SK-N-SH (cell line): ENCODE measurements around the gene POLL. TPM values are rescaled to one million over a fixed set of nuclear protein-coding genes. Genes with fewer than 3 reads are reported as not detected.

Experiments used
- CTCF ChIA-PET: fragments of 300-600, 350-600 bp; formaldehyde crosslinking; extraction: SDS; loops from one replicate; lab custom pipeline; 2021; lab: Yijun Ruan, JAX
- POLR2A ChIA-PET: fragments of 350-600 bp; sonication (Branson Sonifier 250); formaldehyde crosslinking; extraction: SDS; loops from one replicate; lab custom pipeline; 2020; ENCODE audit warnings: antibody characterized with exemption, inconsistent platforms; lab: Yijun Ruan, JAX
- DNase-seq: peaks from one replicate; pipeline ENCODE4 v3.0.0; 2012
- H2AFZ ChIP-seq: fragments of 200-600 bp; sonication (generic); 2 replicates; pipeline ENCODE4 v1.8.1; 2016; ENCODE audit warnings: antibody characterized with exemption, mild to moderate bottlenecking, low read depth
- H3F3A ChIP-seq: fragments of 200-600 bp; sonication (generic); replicated peaks from 2 replicates; pipeline ENCODE3; 2016; ENCODE audit warnings: antibody characterized with exemption, mild to moderate bottlenecking; ENCODE audit not compliant: insufficient read depth
- H3K27ac ChIP-seq, 2 experiments: fragments of 200-500 bp in 1 of 2; fragments of 200-600 bp in 1 of 2; sonication (Bioruptor generic) in 1 of 2; sonication (generic), shearing (Covaris generic) in 1 of 2; 2 replicates each; pipeline versions ENCODE4 v1.5.1 to v1.6.1; 2014 to 2016; ENCODE audit warnings: low read depth in 2 of 2, inconsistent platforms in 1 of 2, low read length in 1 of 2, mild to moderate bottlenecking in 1 of 2, mixed read lengths in 1 of 2
- H3K27me3 ChIP-seq: fragments of 200-600 bp; sonication (generic), shearing (Covaris generic); 2 replicates; pipeline ENCODE4 v1.6.1; 2016; ENCODE audit warnings: mixed run types; ENCODE audit not compliant: insufficient read depth
- H3K36me3 ChIP-seq, 2 experiments: fragments of 200-500 bp in 1 of 2; fragments of 200-600 bp in 1 of 2; sonication (Bioruptor generic) in 1 of 2; sonication (generic) in 1 of 2; replicated peaks in 1 of 2; 2 replicates each; pipeline versions ENCODE3 to v1.5.1; 2014 to 2016; ENCODE audit warnings: low read length in 1 of 2, mild to moderate bottlenecking in 1 of 2; ENCODE audit not compliant: insufficient read depth in 2 of 2, control insufficient read depth in 1 of 2
- H3K4me1 ChIP-seq, 2 experiments: fragments of 200-500 bp in 1 of 2; fragments of 200-600 bp in 1 of 2; sonication (Bioruptor generic) in 1 of 2; sonication (generic), shearing (Covaris generic) in 1 of 2; 2 replicates each; pipeline versions ENCODE4 v1.5.1 to v1.6.1; 2014 to 2016; ENCODE audit warnings: low read depth in 1 of 2, low read length in 1 of 2, mixed run types in 1 of 2; ENCODE audit not compliant: insufficient read depth in 2 of 2, control insufficient read depth in 1 of 2
- H3K4me2 ChIP-seq: fragments of 200-600 bp; sonication (generic), shearing (Covaris generic); 2 replicates; pipeline ENCODE4 v1.6.1; 2017; ENCODE audit warnings: mixed run types
- H3K4me3 ChIP-seq, 2 experiments: fragments of 200-500 bp in 1 of 2; fragments of 200-600 bp in 1 of 2; sonication (Bioruptor generic) in 1 of 2; sonication (generic), shearing (Covaris generic) in 1 of 2; 2 replicates each; pipeline versions ENCODE4 v1.5.1 to v1.8.1; 2014 to 2016; ENCODE audit warnings: low read depth in 2 of 2, inconsistent platforms in 1 of 2, low read length in 1 of 2, mild to moderate bottlenecking in 1 of 2, mixed read lengths in 1 of 2, moderate library complexity in 1 of 2
- H3K79me2 ChIP-seq: fragments of 200-600 bp; sonication (generic); 2 replicates; pipeline ENCODE4 v1.8.1; 2017; ENCODE audit warnings: mild to moderate bottlenecking; ENCODE audit not compliant: insufficient read depth
- H3K9ac ChIP-seq: fragments of 200-600 bp; sonication (generic); 2 replicates; pipeline ENCODE4 v1.6.1; 2017; ENCODE audit warnings: mixed run types
- H3K9me2 ChIP-seq: fragments of 200-600 bp; sonication (generic); 2 replicates; pipeline ENCODE4 v1.6.1; 2017; ENCODE audit warnings: mixed run types
- H3K9me3 ChIP-seq: fragments of 200-600 bp; sonication (generic); 2 replicates; pipeline ENCODE4 v1.6.1; 2017; ENCODE audit warnings: mixed run types, mild to moderate bottlenecking, moderate library complexity
- H4K20me1 ChIP-seq: fragments of 200-600 bp; sonication (generic); 2 replicates; pipeline ENCODE4 v1.6.1; 2017; ENCODE audit warnings: mild to moderate bottlenecking, mixed run types; ENCODE audit not compliant: insufficient read depth
- CHD2 ChIP-seq: fragments of 150-350 bp; IDR thresholded peaks from 2 replicates; pipeline ENCODE4 v1.6.1; 2018; ENCODE audit warnings: low read length; ENCODE audit not compliant: partially characterized antibody
- EP300 ChIP-seq, 2 experiments: IDR thresholded peaks; 2 replicates each; pipeline versions ENCODE4 v1.4.0 to v1.6.1; 2012; ENCODE audit warnings: borderline replicate concordance in 1 of 2, low read depth in 1 of 2, low read length in 1 of 2
- EZH2phosphoT487 ChIP-seq: fragments of 200-600 bp; sonication (generic); IDR thresholded peaks from 2 replicates; pipeline ENCODE4 v1.6.1; 2017; ENCODE audit warnings: low read depth, mixed run types, mild to moderate bottlenecking, antibody characterized with exemption, moderate library complexity, borderline replicate concordance
- FOXM1 ChIP-seq: IDR thresholded peaks from 2 replicates; pipeline ENCODE4 v1.4.0; 2012; ENCODE audit warnings: low read depth, mild to moderate bottlenecking
- GATA2 ChIP-seq: sonication (generic); formaldehyde crosslinking; IDR thresholded peaks from 2 replicates; pipeline ENCODE4 v1.5.0; 2020; ENCODE audit warnings: mild to moderate bottlenecking, missing genetic modification reagents
- MEF2A ChIP-seq: IDR thresholded peaks from 2 replicates; pipeline ENCODE4 v1.4.0; 2012; ENCODE audit warnings: low read depth, borderline replicate concordance
- NFIC ChIP-seq: IDR thresholded peaks from 2 replicates; pipeline ENCODE4 v1.4.0; 2012; ENCODE audit warnings: borderline replicate concordance
- RAD21 ChIP-seq: IDR thresholded peaks from 2 replicates; pipeline ENCODE4 v1.6.1; 2012; ENCODE audit warnings: mild to moderate bottlenecking, low read length
- RCOR1 ChIP-seq: fragments of 150-350 bp; IDR thresholded peaks from 2 replicates; pipeline ENCODE4 v1.6.1; 2017; ENCODE audit warnings: antibody characterized with exemption, low read length
- RXRA ChIP-seq: IDR thresholded peaks from 2 replicates; pipeline ENCODE4 v1.4.0; 2012; ENCODE audit warnings: low read depth, mild to moderate bottlenecking, borderline replicate concordance
- SMC3 ChIP-seq: IDR thresholded peaks from 2 replicates; pipeline ENCODE4 v1.6.1; 2012; ENCODE audit warnings: low read depth, low read length, improper control_type of control experiment
- TAF1 ChIP-seq: IDR thresholded peaks from 2 replicates; pipeline ENCODE4 v1.6.1; 2012; ENCODE audit warnings: low read depth, mild to moderate bottlenecking, low read length, moderate library complexity, borderline replicate concordance
- TCF12 ChIP-seq: IDR thresholded peaks from 2 replicates; pipeline ENCODE4 v1.4.0; 2012
- TEAD4 ChIP-seq: IDR thresholded peaks from 2 replicates; pipeline ENCODE4 v1.4.0; 2012; ENCODE audit warnings: mild to moderate bottlenecking, borderline replicate concordance; ENCODE audit not compliant: insufficient read depth
- USF1 ChIP-seq: IDR thresholded peaks from 2 replicates; pipeline ENCODE4 v1.4.0; 2012; ENCODE audit warnings: low read depth, borderline replicate concordance
- WGBS: methylation state at CpG from one replicate; pipeline ENCODE4 v1.1.6; 2017; ENCODE audit warnings: low lambda C conversion rate; 5-methylcytosine and 5-hydroxymethylcytosine counted together
- polyA plus RNA-seq, 3 experiments: library from polyadenylated mRNA; depleted of rRNA; stranded (reverse); fragments of >200 nt; gene quantifications; 2 replicates each; pipeline ENCODE4 v1.2.3, GENCODE V29; 2012
- TF ChIP-seq, protein P1 (sequence below): fragments of 150-350 bp; IDR thresholded peaks from 2 replicates; pipeline ENCODE4 v1.6.1; 2016; ENCODE audit warnings: mild to moderate bottlenecking, low read depth, low read length
- TF ChIP-seq, protein P2 (sequence below): IDR thresholded peaks from 2 replicates; pipeline ENCODE4 v1.4.0; 2012; ENCODE audit warnings: low read depth, borderline replicate concordance

The POLL gene
- polyA plus RNA-seq, 1 of the 3 experiments (the other 2 are of a cell fraction) = 22.0 TPM

GRCh38 chr10:101538446-101538845 lies 49.6 kb downstream of the POLL start:
- H4K20me1 ChIP-seq = no peaks in the 10 kb centered on the region
- H3K9ac ChIP-seq = no peak overlapping the region
- H3F3A ChIP-seq = no peaks in the 10 kb centered on the region
- H2AFZ ChIP-seq = no peak overlapping the region
- no peak overlapping the region for H3K27ac ChIP-seq
- no peak overlapping the region for H3K4me3 ChIP-seq
- H3K4me2 ChIP-seq = no peak overlapping the region
- WGBS = 95% methylated on average over 2 of the region's 2 CpGs
- ChIA-PET CTCF (interaction anchor here (0.8 to 3.9 kb wide), 7 partner anchors 12 to 33 kb away, joined by 3 to 22 read pairs (median 4); no protein-coding TSS in a partner anchor), POLR2A (no interaction called here)
- no peak for DNase-seq
- H3K9me2 ChIP-seq = no peaks in the 10 kb centered on the region
- TF ChIP-seq, protein P1, sequence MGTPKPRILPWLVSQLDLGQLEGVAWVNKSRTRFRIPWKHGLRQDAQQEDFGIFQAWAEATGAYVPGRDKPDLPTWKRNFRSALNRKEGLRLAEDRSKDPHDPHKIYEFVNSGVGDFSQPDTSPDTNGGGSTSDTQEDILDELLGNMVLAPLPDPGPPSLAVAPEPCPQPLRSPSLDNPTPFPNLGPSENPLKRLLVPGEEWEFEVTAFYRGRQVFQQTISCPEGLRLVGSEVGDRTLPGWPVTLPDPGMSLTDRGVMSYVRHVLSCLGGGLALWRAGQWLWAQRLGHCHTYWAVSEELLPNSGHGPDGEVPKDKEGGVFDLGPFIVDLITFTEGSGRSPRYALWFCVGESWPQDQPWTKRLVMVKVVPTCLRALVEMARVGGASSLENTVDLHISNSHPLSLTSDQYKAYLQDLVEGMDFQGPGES = no peak
- TF ChIP-seq CHD2 = no peak
- TF ChIP-seq EZH2phosphoT487 = no peak
- no peak for TF ChIP-seq EP300 (IDR thresholded peaks at IDR 0.05; ENCODE audit: borderline replicate concordance in 1 of 2, low read depth in 1 of 2, low read length in 1 of 2)
- TF ChIP-seq, protein P2, sequence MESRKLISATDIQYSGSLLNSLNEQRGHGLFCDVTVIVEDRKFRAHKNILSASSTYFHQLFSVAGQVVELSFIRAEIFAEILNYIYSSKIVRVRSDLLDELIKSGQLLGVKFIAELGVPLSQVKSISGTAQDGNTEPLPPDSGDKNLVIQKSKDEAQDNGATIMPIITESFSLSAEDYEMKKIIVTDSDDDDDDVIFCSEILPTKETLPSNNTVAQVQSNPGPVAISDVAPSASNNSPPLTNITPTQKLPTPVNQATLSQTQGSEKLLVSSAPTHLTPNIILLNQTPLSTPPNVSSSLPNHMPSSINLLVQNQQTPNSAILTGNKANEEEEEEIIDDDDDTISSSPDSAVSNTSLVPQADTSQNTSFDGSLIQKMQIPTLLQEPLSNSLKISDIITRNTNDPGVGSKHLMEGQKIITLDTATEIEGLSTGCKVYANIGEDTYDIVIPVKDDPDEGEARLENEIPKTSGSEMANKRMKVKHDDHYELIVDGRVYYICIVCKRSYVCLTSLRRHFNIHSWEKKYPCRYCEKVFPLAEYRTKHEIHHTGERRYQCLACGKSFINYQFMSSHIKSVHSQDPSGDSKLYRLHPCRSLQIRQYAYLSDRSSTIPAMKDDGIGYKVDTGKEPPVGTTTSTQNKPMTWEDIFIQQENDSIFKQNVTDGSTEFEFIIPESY = no peak
- no peak for TF ChIP-seq TEAD4
- no peak for TF ChIP-seq RAD21
- no peak for TF ChIP-seq TCF12
- no peak for TF ChIP-seq MEF2A
- TF ChIP-seq FOXM1 = no peak
- no peak for TF ChIP-seq SMC3
- TF ChIP-seq NFIC = no peak
- no peak for TF ChIP-seq RCOR1
- no peak for TF ChIP-seq USF1
- TF ChIP-seq GATA2 (CRISPR knock-in tag) = no peak
- no peak for TF ChIP-seq RXRA
- TF ChIP-seq TAF1 = no peak
- H3K36me3 ChIP-seq = peaks cover 19 to 42% of the 10 kb centered on the region in 2 experiments
- H3K4me1 ChIP-seq = no peaks in the 10 kb centered on the region
- H3K27me3 ChIP-seq = no peaks in the 10 kb centered on the region
- H3K79me2 ChIP-seq = no peaks in the 10 kb centered on the region
- H3K9me3 ChIP-seq = no peaks in the 10 kb centered on the region
